Mesenteric fat pad (tissue), 1 donor: ENCODE measurements around the gene SPRN. TPM values are rescaled to one million over a fixed set of nuclear protein-coding genes. Genes with fewer than 3 reads are reported as not detected.
A peak's percentile ranks its signal among the peaks of the same experiment; 100 is the strongest.
"Not testable (repeated sequence)": the region's sequence is repeated elsewhere in the genome, so short reads cannot be mapped to it uniquely, and the experiment has no call there.

Experiments
- DNase-seq: peaks from one replicate; pipeline ENCODE4 v3.0.0-alpha.2; 2020; ENCODE audit warnings: low spot score
- total RNA-seq: library from RNA; stranded (reverse); fragmentation: NEBNext Ultra II Directional; extraction: Animal tissue kit (Norgen Biotek cat#: 25700); gene quantifications from one replicate; pipeline ENCODE4 v1.2.1, GENCODE V29; 2021
- donor health status: DM: yes; HTN: yes; CAD: no.

Gene SPRN
- total RNA-seq, 1 donor from 2014 or later: not detected

GRCh38 chr10:133388973-133389818 is 35.2 kb downstream of the SPRN start:
- DNase-seq: peak; percentile 68

- DNase-seq: peak; percentile 67
These were observed 36.0 kb downstream of the SPRN start for GRCh38 chr10:133388236-133388972.

GRCh38 chr10:133386951-133387350 is 37.5 kb downstream of the SPRN start:
- peak; percentile 65 for DNase-seq

- DNase-seq: no peak
These were observed 39.2 kb downstream of the SPRN start for GRCh38 chr10:133385214-133385613.

GRCh38 chr10:133384071-133384470 is 40.4 kb downstream of the SPRN start:
- DNase-seq: no peak

- DNase-seq: no peak
These were observed 40.9 kb downstream of the SPRN start for GRCh38 chr10:133383551-133383950.

GRCh38 chr10:133381036-133381435 is 43.4 kb downstream of the SPRN start:
- DNase-seq: no peak

GRCh38 chr10:133379801-133380666 is 44.4 kb downstream of the SPRN start:
- no peak for DNase-seq

GRCh38 chr10:133379152-133379800 is 45.1 kb downstream of the SPRN start, which contains the start of gene PAOX:
Gene PAOX, plus strand, starts transcription at chr10:133379262. Its CDS starts 55 bp downstream, at chr10:133379317.
- no peak for DNase-seq

- DNase-seq: no peak
These were observed 46.0 kb downstream of the SPRN start for GRCh38 chr10:133378251-133379096.

- DNase-seq: no peak
These were observed 46.6 kb downstream of the SPRN start for GRCh38 chr10:133377818-133378250.

GRCh38 chr10:133377025-133377817 is 47.2 kb downstream of the SPRN start:
- DNase-seq: no peak

- not testable (repeated sequence) for DNase-seq
These were observed 48.2 kb downstream of the SPRN start for GRCh38 chr10:133376183-133376582.

- DNase-seq: no peak
These were observed 48.9 kb downstream of the SPRN start for GRCh38 chr10:133375357-133376115.

GRCh38 chr10:133373174-133374090 is 51.0 kb downstream of the SPRN start, which contains the start of gene ECHS1:
Gene ECHS1, minus strand, starts transcription at chr10:133373354. Its CDS starts 21 bp downstream, at chr10:133373333.
- DNase-seq: peak; percentile 99

GRCh38 chr10:133372507-133372906 is 51.9 kb downstream of the SPRN start:
- no peak for DNase-seq
